Large intestine (tissue), 3 donors: ENCODE results near the gene SAV1. TPM values are rescaled to one million over a fixed set of nuclear protein-coding genes. Genes with fewer than 3 reads are reported as not detected.

Source experiments
- DNase-seq, 2 donors: peaks; one replicate each; pipeline versions ENCODE4 v3.0.0 to v3.0.0-alpha.2; 2013
- H3K27ac ChIP-seq: one replicate; pipeline ENCODE4 v1.5.1; 2013; ENCODE audit warnings: low read length
- H3K27me3 ChIP-seq: 2 replicates; pipeline ENCODE4 v1.6.1; 2013; ENCODE audit warnings: low read length; ENCODE audit not compliant: control insufficient read depth, insufficient read depth
- H3K36me3 ChIP-seq: 2 replicates; pipeline ENCODE4 v1.6.1; 2013; ENCODE audit warnings: low read length; ENCODE audit not compliant: control insufficient read depth, insufficient read depth
- H3K4me1 ChIP-seq: one replicate; pipeline ENCODE4 v1.6.1; 2013; ENCODE audit warnings: low read length; ENCODE audit not compliant: control insufficient read depth, insufficient read depth
- H3K4me3 ChIP-seq: one replicate; pipeline ENCODE4 v1.5.1; 2013; ENCODE audit warnings: low read length
- H3K9me3 ChIP-seq: one replicate; pipeline ENCODE4 v1.6.1; 2013; ENCODE audit warnings: mild to moderate bottlenecking, low read depth, low read length, moderate library complexity; ENCODE audit not compliant: control insufficient read depth
- WGBS: methylation state at CpG from one replicate; pipeline ENCODE4 v1.1.5; 2013; ENCODE audit warnings: low lambda C conversion rate; ENCODE audit not compliant: insufficient coverage; 5-methylcytosine and 5-hydroxymethylcytosine counted together
- polyA plus RNA-seq: library from polyadenylated mRNA; unstranded; fragments of 120-200 nt; gene quantifications from one replicate; pipeline ENCODE4 v1.2.1, GENCODE V29; 2013

Gene SAV1
- polyA plus RNA-seq, 1 donor, result 18.8 TPM

DNA sequence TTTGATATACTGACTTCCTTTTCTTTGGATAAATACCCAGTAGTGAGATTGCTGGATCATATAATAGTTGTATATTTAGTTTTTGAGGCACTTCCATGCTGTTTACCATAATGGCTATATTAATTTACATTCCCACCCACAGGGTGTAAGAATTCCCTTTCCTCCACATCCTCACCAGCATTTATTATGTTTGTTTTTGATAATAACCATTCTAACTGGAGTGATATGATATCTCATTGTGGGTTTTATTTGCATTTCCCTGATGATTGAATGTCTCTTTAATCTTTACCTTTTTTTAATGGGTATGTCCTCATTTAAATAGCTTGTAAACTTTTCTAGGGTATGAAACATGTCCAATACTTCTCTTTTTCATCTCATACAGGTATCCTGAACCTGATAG is 11.6 kb upstream of the SAV1 start:
- DNase-seq, result no peak
- H3K27ac ChIP-seq, result no peak overlapping the region
- H3K4me1 ChIP-seq, result no peaks in the 10 kb centered on the region
- no peaks in the 10 kb centered on the region for H3K9me3 ChIP-seq
- H3K27me3 ChIP-seq, result no peaks in the 10 kb centered on the region
- H3K36me3 ChIP-seq, result no peaks in the 10 kb centered on the region
- no peak overlapping the region for H3K4me3 ChIP-seq

DNA sequence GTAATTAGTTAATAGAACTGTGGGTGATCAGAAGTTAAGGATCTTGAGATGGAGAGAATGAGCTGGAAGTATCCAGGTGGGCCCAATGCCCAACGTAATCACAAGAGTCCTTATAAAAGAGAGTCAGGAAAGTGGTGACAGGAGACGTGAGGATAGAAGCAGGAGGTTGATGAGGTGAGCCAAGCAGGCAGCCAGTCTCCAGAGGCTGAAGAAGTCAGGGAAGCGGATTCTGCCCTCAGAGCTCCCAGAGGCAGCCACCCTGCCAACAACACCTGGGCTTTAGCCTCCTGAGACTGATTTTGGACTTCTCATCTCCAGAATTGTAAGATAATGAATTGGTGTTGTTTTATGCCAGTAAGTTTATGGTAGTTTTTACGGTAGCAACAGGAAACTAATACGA is 10.1 kb upstream of the SAV1 start:
- 100% methylated on average over 2 of the region's 5 CpGs for WGBS
- H3K36me3 ChIP-seq, result no peaks in the 10 kb centered on the region
- DNase-seq, result no peak
- no peak overlapping the region for H3K4me3 ChIP-seq
- H3K9me3 ChIP-seq, result no peaks in the 10 kb centered on the region
- H3K4me1 ChIP-seq, result no peaks in the 10 kb centered on the region
- no peaks in the 10 kb centered on the region for H3K27me3 ChIP-seq
- no peak overlapping the region for H3K27ac ChIP-seq

DNA sequence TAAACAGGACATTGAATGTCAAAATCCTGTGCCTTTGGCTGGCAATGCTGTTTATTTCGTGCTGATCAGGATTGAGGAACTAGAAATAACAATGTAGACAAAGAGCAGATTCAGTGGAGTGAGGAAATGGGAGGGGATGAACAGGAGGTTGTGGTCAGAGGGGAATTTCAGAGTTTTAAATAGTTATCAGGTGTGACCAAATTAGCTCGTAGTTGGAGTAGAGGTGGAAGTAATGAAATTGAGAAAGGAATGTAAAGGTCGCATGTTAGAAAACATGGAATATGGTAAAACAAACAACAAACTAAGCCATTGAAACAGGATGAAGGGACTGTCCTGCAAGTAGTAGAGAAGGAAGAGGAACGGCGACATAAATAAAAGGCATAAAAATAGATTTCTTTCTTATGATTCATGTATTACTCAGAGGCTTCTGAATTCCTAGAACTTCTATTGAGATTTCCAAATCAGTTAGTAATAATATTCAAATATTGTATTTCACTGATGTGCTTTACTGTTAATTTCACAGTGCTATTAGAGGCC is 9.5 kb upstream of the SAV1 start:
- no peak overlapping the region for H3K27ac ChIP-seq
- WGBS, result 56% methylated on average over 3 of the region's 5 CpGs

DNA sequence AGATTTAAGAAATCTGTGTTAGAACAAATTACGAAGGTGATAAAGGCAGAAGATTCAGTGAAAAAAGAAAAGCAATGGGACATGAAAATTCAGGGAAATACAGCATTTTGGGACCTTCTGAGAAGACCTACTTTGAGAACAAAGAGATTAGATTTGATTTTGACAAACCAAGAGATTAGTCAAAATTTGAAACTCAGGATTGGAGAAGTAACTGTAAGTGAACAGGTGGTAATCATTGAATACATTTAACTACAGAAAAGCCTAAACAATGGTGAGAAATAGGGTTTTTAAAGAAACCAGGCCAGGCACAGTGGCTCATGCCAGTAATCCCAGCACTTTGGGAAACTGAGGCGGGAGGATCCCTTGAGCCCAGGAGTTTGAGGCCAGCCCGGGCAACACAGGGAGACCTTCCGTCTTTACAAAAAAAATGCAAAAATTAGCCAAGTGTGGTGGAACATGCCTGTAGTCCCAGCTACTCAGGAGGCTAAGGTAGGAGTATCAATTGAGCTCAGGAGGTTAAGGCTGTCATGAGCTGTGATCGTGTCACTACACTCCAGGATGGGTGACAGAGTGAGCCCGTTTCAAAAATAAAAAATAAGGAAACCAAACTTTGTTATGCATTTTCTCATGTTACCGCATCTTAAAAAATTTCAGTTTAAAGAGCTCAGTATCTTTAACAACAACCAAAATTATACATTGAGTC is 8.9 kb upstream of the SAV1 start:
- H3K27ac ChIP-seq, result no peak overlapping the region

More for the DNA sequence above, 9.5 kb upstream of the SAV1 start:
- H3K36me3 ChIP-seq, result no peaks in the 10 kb centered on the region
- DNase-seq, result no peak
- no peaks in the 10 kb centered on the region for H3K4me1 ChIP-seq
- no peaks in the 10 kb centered on the region for H3K27me3 ChIP-seq
- H3K9me3 ChIP-seq, result no peaks in the 10 kb centered on the region
- no peak overlapping the region for H3K4me3 ChIP-seq

DNA sequence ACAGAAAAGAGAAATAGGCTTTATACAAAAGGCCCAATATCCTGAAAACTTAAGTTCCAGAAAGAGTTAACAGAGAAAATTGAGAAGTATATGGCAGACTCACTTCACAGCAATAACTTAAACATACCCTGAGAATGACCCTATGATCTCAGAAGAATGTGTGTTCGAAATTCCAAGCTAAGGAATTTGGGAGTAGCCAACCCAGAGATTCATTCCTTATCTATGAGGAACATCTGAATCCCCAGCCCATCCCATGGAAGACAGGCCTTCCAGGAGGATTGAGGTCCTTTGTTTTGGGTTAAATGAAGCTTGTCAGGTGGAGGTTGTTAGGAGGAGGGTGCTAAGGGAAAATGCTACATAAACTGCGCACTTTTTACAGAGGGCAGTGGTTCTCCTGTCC is 7.5 kb upstream of the SAV1 start:
- DNase-seq, result no peak
- Histone ChIP-seq H3K4me3 (no peak overlapping the region), H3K27ac (no peak overlapping the region), H3K9me3 (no peaks in the 10 kb centered on the region), H3K27me3 (no peaks in the 10 kb centered on the region), H3K36me3 (no peaks in the 10 kb centered on the region), H3K4me1 (no peaks in the 10 kb centered on the region)
- no CpG with 5 or more reads among the region's 2 CpGs for whole genome bisulfite sequencing

More for the DNA sequence above, 8.9 kb upstream of the SAV1 start:
- Histone ChIP-seq H3K9me3 (no peaks in the 10 kb centered on the region), H3K4me1 (no peaks in the 10 kb centered on the region), H3K36me3 (no peaks in the 10 kb centered on the region), H3K27me3 (no peaks in the 10 kb centered on the region), H3K4me3 (no peak overlapping the region)
- 100% methylated on average over 1 of the region's 7 CpGs for WGBS
- no peak for DNase-seq

DNA sequence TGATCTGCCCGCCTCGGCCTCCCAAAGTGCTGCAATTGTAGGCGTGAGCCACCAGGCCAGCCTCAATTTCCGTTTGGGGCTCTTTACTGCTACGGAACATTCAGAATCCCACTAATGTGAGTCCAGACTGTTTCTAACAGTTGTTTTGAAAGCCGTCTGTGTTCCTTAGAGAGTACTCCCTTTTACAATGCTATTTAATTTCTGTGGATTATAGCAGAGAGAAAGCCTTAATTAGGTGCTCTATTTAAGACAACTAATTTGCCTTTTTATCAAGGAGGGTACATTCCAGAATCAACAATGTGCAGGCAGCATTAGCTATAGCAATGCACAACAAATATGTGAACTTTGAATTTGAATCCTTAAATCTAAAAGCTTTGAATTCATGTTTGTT is 2.8 kb upstream of the SAV1 start:
- DNase-seq, result no peak
- 97% methylated on average over 5 of the region's 6 CpGs for WGBS
- Histone ChIP-seq H3K4me1 (no peaks in the 10 kb centered on the region), H3K27me3 (no peaks in the 10 kb centered on the region), H3K4me3 (no peak overlapping the region), H3K36me3 (no peaks in the 10 kb centered on the region), H3K27ac (no peak overlapping the region), H3K9me3 (no peaks in the 10 kb centered on the region)

DNA sequence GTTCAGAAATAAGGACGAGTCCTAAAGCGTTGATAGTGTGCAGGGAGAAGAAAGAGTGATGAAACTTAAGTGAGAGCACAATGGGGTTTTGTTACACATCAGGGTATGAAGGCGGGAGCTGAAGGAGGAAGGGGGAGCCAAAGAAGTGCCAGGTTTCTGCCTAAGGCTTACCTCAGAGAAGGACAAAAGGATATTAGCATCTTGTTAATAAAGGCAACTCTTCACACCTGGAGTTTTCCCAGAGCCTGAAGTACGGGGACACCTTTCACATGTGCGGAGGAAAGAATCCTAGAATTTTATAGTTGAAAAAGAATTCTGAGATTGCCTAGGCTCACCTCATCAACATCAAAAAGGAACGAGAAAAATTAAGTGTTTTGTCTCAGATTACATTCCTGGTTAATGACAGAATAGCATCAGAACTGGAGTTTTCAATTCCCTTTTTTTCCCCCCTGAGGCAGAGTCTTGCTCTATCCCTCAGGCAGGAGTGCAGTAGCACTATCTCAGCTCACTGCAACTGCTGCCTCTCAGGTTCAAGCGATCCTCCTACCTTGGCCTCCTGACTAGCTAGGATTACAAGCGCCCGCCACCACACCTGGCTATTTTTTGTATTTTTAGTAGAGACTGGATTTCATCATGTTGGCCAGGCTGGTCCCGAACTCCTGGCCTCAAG is 2.2 kb upstream of the SAV1 start:
- H3K27me3 ChIP-seq, result no peaks in the 10 kb centered on the region
- no peaks in the 10 kb centered on the region for H3K36me3 ChIP-seq
- WGBS, result 88% methylated on average over 3 of the region's 10 CpGs
- H3K27ac ChIP-seq, result no peak overlapping the region
- no peaks in the 10 kb centered on the region for H3K4me1 ChIP-seq
- DNase-seq, result no peak
- no peak overlapping the region for H3K4me3 ChIP-seq
- H3K9me3 ChIP-seq, result no peaks in the 10 kb centered on the region

DNA sequence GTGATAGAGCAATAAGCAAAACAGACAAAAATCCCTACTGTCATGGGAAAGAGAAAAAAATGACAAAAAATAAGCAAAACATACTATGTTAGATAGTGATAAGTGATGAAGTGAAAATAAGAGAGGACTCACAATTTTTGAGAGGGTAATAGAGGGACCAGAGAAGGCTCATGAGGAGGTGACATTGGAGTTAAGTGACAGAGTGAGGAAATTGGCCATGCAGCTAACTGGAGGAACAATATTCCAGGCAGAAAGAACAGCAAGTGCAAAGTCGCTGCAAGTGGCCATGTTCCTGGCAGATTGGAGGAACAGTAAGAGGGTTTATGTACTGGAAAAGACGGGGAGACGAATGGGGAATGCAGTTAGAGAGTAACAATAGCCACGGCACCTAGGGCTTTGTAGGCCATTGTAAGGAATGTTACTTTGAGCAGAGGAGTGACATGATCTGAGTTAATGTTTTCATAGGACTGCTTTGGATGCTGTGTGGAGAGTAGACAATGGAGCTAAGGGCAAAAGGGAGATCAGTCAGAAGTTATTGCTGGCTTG is 1.4 kb upstream of the SAV1 start:
- no CpG with 5 or more reads among the region's 4 CpGs for WGBS
- Histone ChIP-seq H3K4me1 (no peaks in the 10 kb centered on the region), H3K4me3 (no peak overlapping the region), H3K27me3 (no peaks in the 10 kb centered on the region), H3K36me3 (peaks cover 3% of the 10 kb centered on the region), H3K27ac (no peak overlapping the region), H3K9me3 (no peaks in the 10 kb centered on the region)
- DNase-seq, result no peak

DNA sequence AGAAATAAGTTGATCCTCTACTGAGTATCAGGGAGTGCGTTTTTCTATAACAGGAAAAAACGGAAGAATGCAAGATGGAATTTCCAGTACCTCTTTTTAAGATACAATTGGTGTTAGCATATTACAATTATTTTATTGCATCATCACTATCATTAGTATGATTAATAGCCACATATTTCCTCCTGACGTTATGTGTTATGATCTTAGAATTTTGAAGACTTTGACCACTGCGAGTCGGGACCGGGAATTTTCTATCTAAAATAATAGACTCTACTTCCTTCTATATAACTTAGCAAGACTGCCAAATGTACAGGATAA is 679 bp upstream of the SAV1 start:
- DNase-seq, result no peak
- Histone ChIP-seq H3K27ac (peak overlapping the region; percentile 78), H3K9me3 (no peaks in the 10 kb centered on the region), H3K4me1 (no peaks in the 10 kb centered on the region), H3K27me3 (no peaks in the 10 kb centered on the region), H3K36me3 (peaks cover 3% of the 10 kb centered on the region), H3K4me3 (peak overlapping the region; percentile 76)
- WGBS, result 0% methylated on average over 1 of the region's 6 CpGs

DNA sequence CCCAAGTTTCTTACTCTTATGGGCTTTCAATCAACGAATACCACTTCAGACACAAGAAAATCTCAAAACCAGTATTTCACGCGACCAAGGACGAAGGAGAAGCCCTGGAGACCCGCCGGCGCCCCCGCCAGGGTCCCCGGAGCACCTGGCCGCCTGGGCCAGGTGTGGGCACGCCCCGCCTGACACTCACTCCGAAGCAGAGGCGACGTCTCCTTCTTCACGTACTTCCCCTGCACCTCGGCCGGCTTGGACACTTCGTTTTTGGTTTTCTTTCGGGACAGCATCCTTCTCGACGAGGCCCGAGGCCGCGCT is 466 bp downstream of the SAV1 start:
- Histone ChIP-seq H3K4me1 (no peaks in the 10 kb centered on the region), H3K36me3 (peaks cover 3% of the 10 kb centered on the region), H3K9me3 (no peaks in the 10 kb centered on the region), H3K27me3 (no peaks in the 10 kb centered on the region), H3K27ac (peak overlapping the region; percentile 77), H3K4me3 (peak overlapping the region; percentile 76)
- no CpG with 5 or more reads among the region's 25 CpGs for WGBS
- DNase-seq, result peak in 1 of 2 donors; percentile 13
